Activated naive CD8-positive, alpha-beta T cell (primary cell): ENCODE results near the gene HLA-G.
"Not testable (repeated sequence)": the region's sequence is repeated elsewhere in the genome, so short reads cannot be mapped to it uniquely, and the experiment has no call there.

Source experiments
- H3K27ac Mint-ChIP-seq: one replicate; pipeline ENCODE4 v1.8.0; 2021; ENCODE audit warnings: mixed read lengths
- H3K27me3 Mint-ChIP-seq: one replicate; pipeline ENCODE4 v1.8.0; 2021; ENCODE audit warnings: mixed read lengths
- H3K36me3 Mint-ChIP-seq: one replicate; pipeline ENCODE4 v1.8.0; 2021; ENCODE audit warnings: mixed read lengths
- H3K4me1 Mint-ChIP-seq: one replicate; pipeline ENCODE4 v1.8.0; 2021; ENCODE audit warnings: low read depth, mixed read lengths
- H3K4me3 Mint-ChIP-seq: one replicate; pipeline ENCODE4 v1.8.0; 2021; ENCODE audit warnings: mild to moderate bottlenecking, mixed read lengths
- H3K9me3 Mint-ChIP-seq: one replicate; pipeline ENCODE4 v1.8.0; 2021; ENCODE audit warnings: low read depth, mixed read lengths

Gene HLA-G

DNA sequence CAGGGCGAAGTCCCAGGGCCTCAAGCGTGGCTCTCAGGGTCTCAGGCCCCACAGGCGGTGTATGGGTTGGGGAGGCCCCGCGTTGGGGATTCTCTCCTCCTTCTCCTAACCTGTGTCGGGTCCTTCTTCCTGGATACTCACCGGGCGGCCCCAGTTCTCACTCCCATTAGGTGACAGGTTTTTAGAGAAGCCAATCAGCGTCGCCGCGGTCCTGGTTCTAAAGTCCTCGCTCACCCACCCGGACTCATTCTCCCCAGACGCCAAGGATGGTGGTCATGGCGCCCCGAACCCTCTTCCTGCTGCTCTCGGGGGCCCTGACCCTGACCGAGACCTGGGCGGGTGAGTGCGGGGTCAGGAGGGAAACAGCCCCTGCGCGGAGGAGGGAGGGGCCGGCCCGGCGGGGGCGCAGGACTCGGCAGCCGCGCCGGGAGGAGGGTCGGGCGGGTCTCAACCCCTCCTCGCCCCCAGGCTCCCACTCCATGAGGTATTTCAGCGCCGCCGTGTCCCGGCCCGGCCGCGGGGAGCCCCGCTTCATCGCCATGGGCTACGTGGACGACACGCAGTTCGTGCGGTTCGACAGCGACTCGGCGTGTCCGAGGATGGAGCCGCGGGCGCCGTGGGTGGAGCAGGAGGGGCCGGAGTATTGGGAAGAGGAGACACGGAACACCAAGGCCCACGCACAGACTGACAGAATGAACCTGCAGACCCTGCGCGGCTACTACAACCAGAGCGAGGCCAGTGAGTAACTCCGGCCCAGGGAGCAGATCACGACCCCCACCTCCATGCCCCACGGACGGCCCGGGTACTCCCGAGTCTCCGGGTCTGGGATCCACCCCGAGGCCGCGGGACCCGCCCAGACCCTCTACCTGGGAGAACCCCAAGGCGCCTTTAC is at the start of gene HLA-G:
Gene HLA-G, plus strand, starts transcription at position 247 of the 892 bp plus-strand sequence. Its CDS starts 20 bp downstream, at position 267.
- Mint-ChIP-seq H3K27ac (no peak within 1 kb of the TSS), H3K36me3 (no peaks in the 10 kb centered on the region), H3K4me3 (peak within 1 kb of the TSS; percentile 81), H3K4me1 (peaks cover 17% of the 10 kb centered on the region), H3K9me3 (no peaks in the 10 kb centered on the region), H3K27me3 (peaks cover 39% of the 10 kb centered on the region)

GRCh38 chr6:29780019-29780698 is 47.5 kb upstream of the HLA-G start:
- H3K27me3 Mint-ChIP-seq, H3K4me1 Mint-ChIP-seq, H3K9me3 Mint-ChIP-seq, H3K4me3 Mint-ChIP-seq, H3K27ac Mint-ChIP-seq: not testable (repeated sequence)
- peaks cover 12% of the 10 kb centered on the region for H3K36me3 Mint-ChIP-seq

- H3K4me3 Mint-ChIP-seq: no peak overlapping the region
- H3K36me3 Mint-ChIP-seq: peaks cover 13% of the 10 kb centered on the region
- peaks cover 3% of the 10 kb centered on the region for H3K9me3 Mint-ChIP-seq
- H3K27me3 Mint-ChIP-seq: peaks cover 8% of the 10 kb centered on the region
- no peak overlapping the region for H3K27ac Mint-ChIP-seq
- peaks cover 14% of the 10 kb centered on the region for H3K4me1 Mint-ChIP-seq
These were observed 38.4 kb upstream of the HLA-G start for GRCh38 chr6:29789176-29789575.

DNA sequence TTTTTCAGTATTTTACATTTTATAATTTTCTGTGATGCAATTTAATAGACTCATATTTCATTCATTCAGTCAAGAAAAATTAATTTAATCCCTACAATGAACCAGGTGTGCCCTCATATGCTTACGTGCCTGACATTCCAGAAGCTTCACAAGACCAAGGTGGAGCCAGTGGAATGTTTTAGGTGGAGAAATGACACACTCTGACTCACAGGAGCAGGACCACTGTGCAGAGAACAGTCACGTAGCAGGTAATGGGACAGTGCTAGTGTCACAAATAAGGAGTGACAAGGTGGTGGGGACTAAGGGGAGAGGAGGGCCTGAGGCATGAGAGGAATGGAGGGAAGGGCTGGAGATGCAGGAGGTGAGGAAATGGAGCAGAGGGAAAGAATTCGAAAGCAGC is 37.0 kb upstream of the HLA-G start:
- peaks cover 8% of the 10 kb centered on the region for H3K36me3 Mint-ChIP-seq
- no peak overlapping the region for H3K27ac Mint-ChIP-seq
- peak overlapping the region; percentile 6 for H3K4me3 Mint-ChIP-seq
- peaks cover 10% of the 10 kb centered on the region for H3K27me3 Mint-ChIP-seq
- no peaks in the 10 kb centered on the region for H3K9me3 Mint-ChIP-seq
- H3K4me1 Mint-ChIP-seq: peaks cover 14% of the 10 kb centered on the region

DNA sequence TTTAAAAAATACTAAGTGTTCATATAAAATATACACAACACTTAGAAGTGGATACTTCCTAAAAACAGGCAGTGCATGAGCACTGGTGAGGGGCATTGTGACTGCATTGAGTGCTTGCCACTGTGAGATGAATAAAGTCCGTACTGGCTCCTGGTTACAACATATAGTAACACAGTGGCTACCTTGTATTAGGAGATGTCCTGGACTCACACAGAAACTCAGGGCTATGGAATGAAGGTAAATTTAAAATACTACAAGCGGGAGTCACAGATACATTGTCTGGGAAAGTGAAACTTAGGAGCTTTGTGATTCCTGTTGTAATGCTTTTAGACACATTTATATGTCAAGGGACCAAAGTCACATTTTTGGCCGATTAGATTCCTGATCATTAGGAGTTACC is 36.5 kb upstream of the HLA-G start:
- peaks cover 14% of the 10 kb centered on the region for H3K4me1 Mint-ChIP-seq
- H3K4me3 Mint-ChIP-seq: peak overlapping the region; percentile 55
- H3K27me3 Mint-ChIP-seq: peaks cover 11% of the 10 kb centered on the region
- H3K36me3 Mint-ChIP-seq: peaks cover 6% of the 10 kb centered on the region
- no peak overlapping the region for H3K27ac Mint-ChIP-seq
- H3K9me3 Mint-ChIP-seq: no peaks in the 10 kb centered on the region

DNA sequence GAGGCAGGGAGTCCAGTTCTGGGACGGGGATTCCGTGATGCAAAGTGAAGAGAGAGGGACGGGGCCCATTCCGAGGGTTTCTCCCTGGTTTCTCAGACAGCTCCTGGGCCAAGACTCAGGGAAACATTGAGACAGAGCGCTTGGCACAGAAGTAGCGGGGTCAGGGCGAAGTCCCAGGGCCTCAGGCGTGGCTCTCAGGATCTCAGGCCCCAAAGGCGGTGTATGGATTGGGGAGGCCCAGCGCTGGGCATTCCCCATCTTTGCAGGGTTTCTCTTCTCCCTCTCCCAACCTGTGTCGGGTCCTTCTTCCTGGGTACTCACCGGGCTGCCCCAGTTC is 35.9 kb upstream of the HLA-G start:
- peaks cover 6% of the 10 kb centered on the region for H3K36me3 Mint-ChIP-seq
- peaks cover 11% of the 10 kb centered on the region for H3K27me3 Mint-ChIP-seq
- peak overlapping the region; percentile 86 for H3K4me3 Mint-ChIP-seq
- H3K27ac Mint-ChIP-seq: no peak overlapping the region
- H3K4me1 Mint-ChIP-seq: peaks cover 14% of the 10 kb centered on the region
- no peaks in the 10 kb centered on the region for H3K9me3 Mint-ChIP-seq

DNA sequence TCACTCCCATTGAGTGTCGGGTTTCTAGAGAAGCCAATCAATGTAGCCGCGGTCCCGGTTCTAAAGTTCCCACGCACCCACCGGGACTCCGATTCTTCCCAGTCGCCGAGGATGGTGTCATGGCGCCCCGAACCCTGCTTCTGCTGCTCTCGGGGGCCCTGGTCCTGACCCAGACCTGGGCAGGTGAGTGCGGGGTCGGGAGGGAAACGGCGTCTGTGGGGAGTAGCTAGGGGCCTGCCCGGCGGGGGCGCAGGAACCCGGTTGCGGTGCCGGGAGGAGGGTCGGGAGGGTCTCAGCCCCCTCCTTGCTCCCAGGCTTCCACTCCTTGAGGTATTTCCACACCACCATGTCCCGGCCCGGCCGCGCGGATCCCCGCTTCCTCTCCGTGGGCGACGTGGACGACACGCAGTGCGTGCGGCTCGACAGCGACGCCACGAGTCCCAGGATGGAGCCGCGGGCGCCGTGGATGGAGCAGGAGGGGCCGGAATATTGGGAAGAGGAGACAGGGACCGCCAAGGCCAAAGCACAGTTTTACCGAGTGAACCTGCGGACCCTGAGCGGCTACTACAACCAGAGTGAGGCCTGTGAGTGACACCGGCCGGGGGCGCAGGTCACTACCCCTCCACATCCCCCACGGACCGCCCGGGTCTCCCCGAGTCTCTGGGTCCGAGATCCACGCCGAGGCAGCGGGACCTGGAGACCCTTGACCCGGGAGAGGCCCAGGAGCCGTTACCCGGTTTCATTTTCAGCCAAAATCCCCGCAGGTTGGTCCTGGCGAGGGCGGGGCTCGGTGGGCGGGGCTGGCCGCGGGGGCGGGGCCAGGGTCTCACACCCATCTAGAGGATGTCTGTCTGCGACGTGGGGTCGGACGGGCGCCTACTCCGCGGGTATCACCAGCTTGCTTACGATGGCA is 35.2 kb upstream of the HLA-G start:
- H3K9me3 Mint-ChIP-seq: no peaks in the 10 kb centered on the region
- peaks cover 14% of the 10 kb centered on the region for H3K4me1 Mint-ChIP-seq
- peak overlapping the region; percentile 86 for H3K4me3 Mint-ChIP-seq
- peaks cover 6% of the 10 kb centered on the region for H3K36me3 Mint-ChIP-seq
- peaks cover 11% of the 10 kb centered on the region for H3K27me3 Mint-ChIP-seq
- no peak overlapping the region for H3K27ac Mint-ChIP-seq

GRCh38 chr6:29793036-29793356 is 34.6 kb upstream of the HLA-G start:
- Mint-ChIP-seq H3K4me3 (peak overlapping the region; percentile 86), H3K27ac (no peak overlapping the region), H3K36me3 (peaks cover 6% of the 10 kb centered on the region), H3K9me3 (no peaks in the 10 kb centered on the region), H3K4me1 (peaks cover 14% of the 10 kb centered on the region), H3K27me3 (peaks cover 9% of the 10 kb centered on the region)

- no peaks in the 10 kb centered on the region for H3K9me3 Mint-ChIP-seq
- peaks cover 14% of the 10 kb centered on the region for H3K4me1 Mint-ChIP-seq
- H3K4me3 Mint-ChIP-seq: peak overlapping the region; percentile 86
- H3K27ac Mint-ChIP-seq: no peak overlapping the region
- peaks cover 10% of the 10 kb centered on the region for H3K27me3 Mint-ChIP-seq
- H3K36me3 Mint-ChIP-seq: peaks cover 2% of the 10 kb centered on the region
These were observed 33.8 kb upstream of the HLA-G start for GRCh38 chr6:29793796-29794195.

- peaks cover 10% of the 10 kb centered on the region for H3K27me3 Mint-ChIP-seq
- H3K9me3 Mint-ChIP-seq: no peaks in the 10 kb centered on the region
- peaks cover 14% of the 10 kb centered on the region for H3K4me1 Mint-ChIP-seq
- H3K4me3 Mint-ChIP-seq: no peak overlapping the region
- H3K27ac Mint-ChIP-seq: no peak overlapping the region
- no peaks in the 10 kb centered on the region for H3K36me3 Mint-ChIP-seq
These were observed 31.6 kb upstream of the HLA-G start for GRCh38 chr6:29796026-29796425.

DNA sequence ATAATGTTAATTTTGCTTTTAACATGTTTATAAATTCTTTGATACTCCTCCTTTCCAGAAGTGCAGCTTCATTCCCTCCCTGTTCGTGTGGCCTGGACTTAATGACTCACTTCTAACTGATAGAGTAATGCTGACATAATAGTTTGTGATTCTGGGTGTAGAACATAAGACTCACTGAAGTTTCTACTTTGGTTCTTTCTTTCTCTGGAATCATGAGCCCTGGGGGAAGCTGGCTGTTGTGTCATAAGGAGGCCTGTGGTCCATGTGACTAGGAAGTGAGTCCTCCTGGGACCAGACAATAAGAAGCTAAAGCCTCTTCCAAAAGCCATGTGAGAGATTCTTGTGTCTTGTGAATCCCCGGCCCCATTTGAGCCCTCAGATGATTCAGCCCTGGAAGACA is 30.5 kb upstream of the HLA-G start:
- Mint-ChIP-seq H3K27ac (no peak overlapping the region), H3K4me3 (no peak overlapping the region), H3K27me3 (peaks cover 10% of the 10 kb centered on the region), H3K4me1 (peaks cover 7% of the 10 kb centered on the region), H3K9me3 (no peaks in the 10 kb centered on the region), H3K36me3 (no peaks in the 10 kb centered on the region)

- Mint-ChIP-seq H3K27ac (no peak overlapping the region), H3K27me3 (peaks cover 12% of the 10 kb centered on the region), H3K36me3 (no peaks in the 10 kb centered on the region), H3K9me3 (no peaks in the 10 kb centered on the region), H3K4me3 (no peak overlapping the region), H3K4me1 (peaks cover 5% of the 10 kb centered on the region)
These were observed 29.7 kb upstream of the HLA-G start for GRCh38 chr6:29797966-29798365.

DNA sequence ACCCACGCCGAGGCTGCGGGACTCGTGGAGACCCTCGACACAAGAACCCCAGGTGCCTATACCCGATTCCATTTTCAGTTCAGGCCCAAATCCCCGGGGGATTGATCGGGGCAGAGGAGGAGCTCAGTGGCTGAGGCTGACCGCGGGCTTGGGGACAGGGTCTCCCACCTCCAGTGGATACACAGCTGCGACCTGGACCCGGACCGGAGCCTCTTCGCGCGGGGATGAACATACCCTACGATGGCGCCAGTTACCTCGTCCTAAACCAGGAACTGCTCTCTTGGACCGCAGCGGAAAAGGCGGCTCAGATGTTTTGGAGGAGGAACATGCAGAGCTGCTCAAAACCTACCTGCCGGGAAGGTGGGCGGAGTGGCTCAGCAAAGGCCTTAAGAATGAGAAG is 27.4 kb upstream of the HLA-G start:
- no peak overlapping the region for H3K27ac Mint-ChIP-seq
- H3K36me3 Mint-ChIP-seq: no peaks in the 10 kb centered on the region
- peaks cover 10% of the 10 kb centered on the region for H3K27me3 Mint-ChIP-seq
- no peaks in the 10 kb centered on the region for H3K9me3 Mint-ChIP-seq
- no peak overlapping the region for H3K4me3 Mint-ChIP-seq
- H3K4me1 Mint-ChIP-seq: no peaks in the 10 kb centered on the region

- no peak overlapping the region for H3K4me3 Mint-ChIP-seq
- no peak overlapping the region for H3K27ac Mint-ChIP-seq
- no peaks in the 10 kb centered on the region for H3K36me3 Mint-ChIP-seq
- peaks cover 19% of the 10 kb centered on the region for H3K27me3 Mint-ChIP-seq
- H3K4me1 Mint-ChIP-seq: no peaks in the 10 kb centered on the region
- no peaks in the 10 kb centered on the region for H3K9me3 Mint-ChIP-seq
These were observed 21.2 kb upstream of the HLA-G start for GRCh38 chr6:29806387-29806786.

DNA sequence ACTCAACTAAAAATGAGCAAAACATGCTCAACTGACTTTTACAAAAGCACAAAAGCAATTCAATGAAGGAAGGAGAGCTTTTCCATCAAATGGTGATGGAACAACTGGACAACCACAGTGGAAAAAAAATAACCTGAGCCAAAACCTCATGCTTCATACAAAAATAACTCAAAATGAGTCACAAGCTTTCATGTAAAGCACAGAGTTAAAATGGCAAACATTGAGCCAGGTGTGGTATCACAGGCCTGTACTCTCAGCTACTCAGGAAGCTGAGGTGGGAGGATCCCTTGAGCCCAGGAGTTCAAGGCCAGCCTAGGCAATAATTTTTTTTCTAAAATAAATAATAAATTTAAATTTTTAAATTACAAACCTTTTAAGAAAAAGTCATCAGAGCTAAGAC is 18.4 kb upstream of the HLA-G start:
- peaks cover 18% of the 10 kb centered on the region for H3K27me3 Mint-ChIP-seq
- no peaks in the 10 kb centered on the region for H3K4me1 Mint-ChIP-seq
- H3K36me3 Mint-ChIP-seq: no peaks in the 10 kb centered on the region
- H3K27ac Mint-ChIP-seq: no peak overlapping the region
- H3K4me3 Mint-ChIP-seq: no peak overlapping the region
- no peaks in the 10 kb centered on the region for H3K9me3 Mint-ChIP-seq
